ENCODE measurements around the gene CATSPER1.
"Not testable (repeated sequence)": the region's sequence is repeated elsewhere in the genome, so short reads cannot be mapped to it uniquely, and the experiment has no call there.

The CATSPER1 gene

DNA sequence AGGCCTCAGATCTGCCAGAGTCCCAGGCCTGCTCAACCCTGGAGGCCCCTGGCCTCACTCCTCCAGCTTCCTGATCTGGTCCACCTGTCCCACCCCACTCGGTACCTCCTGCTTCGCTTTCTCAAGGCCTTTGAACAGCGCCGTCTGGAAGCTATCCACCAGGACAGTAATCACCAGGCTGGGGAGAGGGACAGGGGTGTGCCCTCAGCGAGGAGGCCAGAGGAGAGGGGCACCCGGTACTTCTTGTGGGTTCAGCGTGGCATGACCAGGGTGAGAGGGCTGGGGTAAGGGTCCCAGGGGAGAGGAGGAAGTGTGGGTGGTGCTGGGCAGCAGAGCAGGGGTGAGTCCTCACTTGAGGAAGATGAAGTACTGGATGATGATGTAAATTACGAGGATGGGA is 6.1 kb downstream of the CATSPER1 start:
- DNase-seq: no peak

GRCh38 chr11:66017321-66017720 is 9.0 kb downstream of the CATSPER1 start:
- no peak for DNase-seq

DNA sequence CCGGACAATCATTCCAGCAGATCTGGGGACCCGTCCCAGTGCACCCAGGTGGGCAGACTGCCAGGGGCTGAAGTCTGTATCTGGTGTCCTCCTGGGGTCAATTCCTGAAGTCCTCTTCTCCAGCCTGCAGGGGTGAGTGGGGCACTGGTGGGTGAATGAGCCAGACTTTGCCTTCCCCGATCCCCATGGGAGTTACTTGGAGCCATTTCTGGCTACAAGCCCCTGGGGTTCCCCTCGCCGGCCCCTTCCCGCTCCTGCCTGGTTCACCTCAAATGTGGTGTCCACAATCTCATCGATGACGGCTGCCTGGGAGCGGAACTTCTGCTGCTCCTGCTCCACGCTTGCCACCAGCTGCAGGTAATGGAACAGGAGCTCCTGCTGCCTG is 9.5 kb downstream of the CATSPER1 start:
- DNase-seq: no peak

- DNase-seq: no peak
Measured at GRCh38 chr11:66015936-66016792, 10.1 kb downstream of the CATSPER1 start.

DNA sequence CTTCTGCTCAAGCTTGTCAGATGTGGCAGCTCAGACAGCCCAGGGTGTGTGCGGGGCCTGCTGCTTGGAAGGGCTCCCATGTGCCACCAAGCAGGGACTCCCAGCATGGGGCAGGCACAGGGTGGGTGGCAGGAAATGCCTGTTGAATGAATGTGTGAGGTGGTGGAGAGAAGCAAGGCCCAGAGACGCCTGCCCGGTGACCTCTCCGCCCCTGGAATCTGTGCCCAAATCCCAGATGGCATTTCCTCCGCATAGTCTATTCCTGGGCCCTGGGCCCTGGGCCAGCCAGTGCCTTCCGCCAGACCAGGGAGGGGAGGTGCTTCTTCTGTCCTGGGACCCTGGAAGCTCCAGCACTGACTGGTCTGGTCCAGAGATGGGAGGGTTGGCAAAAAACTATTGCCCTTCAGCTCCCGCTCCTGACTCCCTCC is 10.8 kb downstream of the CATSPER1 start:
- DNase-seq: no peak

GRCh38 chr11:66014804-66015453 is 11.3 kb downstream of the CATSPER1 start:
- no peak for DNase-seq

DNA sequence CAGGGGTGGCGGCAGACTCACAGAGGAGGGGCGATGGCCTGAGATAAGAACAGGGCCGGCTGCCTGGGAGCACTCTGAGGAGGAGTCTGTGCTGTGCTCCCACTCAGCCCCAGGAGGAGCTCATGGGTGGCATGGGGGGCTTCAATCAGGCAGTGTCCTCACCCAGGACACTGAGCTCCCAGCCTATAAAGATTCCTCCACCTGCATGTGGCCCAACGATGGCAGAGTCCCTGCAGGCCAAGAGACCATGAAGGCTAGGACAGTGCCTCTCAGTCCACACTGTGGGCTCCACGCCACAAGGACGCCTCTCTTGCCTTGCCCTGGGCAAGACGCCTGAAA is 12.5 kb downstream of the CATSPER1 start:
- DNase-seq: no peak

DNA sequence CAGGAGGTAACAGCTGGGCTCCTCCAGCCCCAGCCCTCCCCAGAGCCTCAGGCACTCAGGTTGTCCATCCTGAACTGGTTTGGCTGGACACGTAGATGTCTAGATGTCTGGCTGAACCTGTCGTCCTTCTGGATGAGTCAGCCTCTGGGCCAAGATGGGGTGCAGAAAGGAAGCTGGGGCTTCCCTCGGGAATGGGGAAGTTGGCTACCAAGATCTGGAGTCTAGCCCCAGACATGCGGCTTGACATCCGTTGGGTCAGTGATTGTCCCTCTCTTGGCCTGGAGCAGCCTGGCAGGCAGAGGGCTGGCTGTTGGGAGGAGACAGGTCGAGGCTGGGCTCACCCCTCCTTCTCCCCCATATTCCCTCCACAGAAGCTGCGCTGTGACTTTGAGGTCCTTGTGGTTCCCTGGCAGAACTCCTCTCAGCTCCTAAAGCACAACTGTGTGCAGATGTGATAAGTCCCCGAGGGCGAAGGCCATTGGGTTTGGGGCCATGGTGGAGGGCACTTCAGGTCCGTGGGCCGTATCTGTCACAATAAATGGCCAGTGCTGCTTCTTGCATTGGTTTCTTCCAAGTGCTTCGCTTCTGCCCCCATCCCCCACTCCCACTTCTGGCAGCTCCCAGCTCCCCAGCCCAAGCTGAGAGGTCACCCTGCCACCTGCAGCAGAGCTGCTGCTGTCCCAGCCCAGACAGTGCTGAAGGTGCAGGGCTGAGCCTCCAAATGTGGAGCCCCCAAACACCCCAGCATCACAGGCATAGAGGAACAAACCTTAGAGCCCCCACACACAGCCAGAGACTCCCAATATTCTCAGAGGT is 13.1 kb downstream of the CATSPER1 start:
- DNase-seq: no peak

GRCh38 chr11:66012371-66012945 is 13.8 kb downstream of the CATSPER1 start:
- DNase-seq: no peak

DNA sequence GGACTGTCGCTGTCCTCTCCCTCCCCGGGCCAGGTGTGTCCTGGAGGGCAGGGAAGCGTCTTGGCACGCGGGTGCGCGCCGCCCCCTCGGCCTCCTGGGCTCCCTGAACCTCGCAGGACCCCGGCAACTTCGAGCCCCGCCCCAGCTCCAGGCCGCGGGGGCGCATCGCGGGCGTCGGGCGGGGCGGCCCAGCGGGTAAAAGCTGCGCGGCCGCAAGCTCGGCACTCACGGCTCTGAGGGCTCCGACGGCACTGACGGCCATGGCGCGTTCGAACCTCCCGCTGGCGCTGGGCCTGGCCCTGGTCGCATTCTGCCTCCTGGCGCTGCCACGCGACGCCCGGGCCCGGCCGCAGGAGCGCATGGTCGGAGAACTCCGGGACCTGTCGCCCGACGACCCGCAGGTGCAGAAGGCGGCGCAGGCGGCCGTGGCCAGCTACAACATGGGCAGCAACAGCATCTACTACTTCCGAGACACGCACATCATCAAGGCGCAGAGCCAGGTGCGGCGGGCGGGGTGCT is 14.4 kb downstream of the CATSPER1 start, which contains the start of gene CST6:
Gene CST6 (plus strand): TSS at position 224 of the 519 bp plus-strand sequence. CDS start 37 bp downstream, at position 261.
- no peak for DNase-seq

DNA sequence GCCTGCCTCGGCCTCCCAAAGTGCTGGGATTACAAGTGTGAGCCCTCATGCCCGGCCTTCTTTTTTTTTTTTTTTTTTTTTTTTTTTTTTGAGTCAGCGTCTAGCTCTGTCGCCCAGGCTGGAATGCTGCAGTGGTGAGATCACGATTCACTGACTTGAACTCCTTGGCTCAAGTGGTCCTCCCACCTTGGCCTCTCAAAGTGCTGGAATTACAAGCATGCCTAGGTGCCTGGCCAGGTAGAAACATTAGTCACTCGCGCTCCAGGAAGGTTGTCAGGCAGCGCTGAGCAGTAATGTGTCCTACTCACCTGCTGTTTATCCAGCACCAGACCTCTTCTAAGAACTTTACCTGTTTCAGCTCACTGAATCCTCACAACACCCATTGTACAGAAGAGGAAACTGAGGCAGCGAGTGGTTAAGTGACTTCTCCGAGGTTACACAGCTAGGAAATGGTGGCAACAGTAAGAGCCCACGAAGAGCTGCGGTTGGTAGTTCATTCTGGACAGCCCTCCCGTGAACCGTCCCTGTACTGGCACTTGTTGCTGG is 15.0 kb downstream of the CATSPER1 start:
- no peak for DNase-seq

- not testable (repeated sequence) for DNase-seq
Measured at GRCh38 chr11:66010036-66010435, 16.2 kb downstream of the CATSPER1 start.

GRCh38 chr11:66008468-66009101 is 17.7 kb downstream of the CATSPER1 start:
- DNase-seq: no peak

DNA sequence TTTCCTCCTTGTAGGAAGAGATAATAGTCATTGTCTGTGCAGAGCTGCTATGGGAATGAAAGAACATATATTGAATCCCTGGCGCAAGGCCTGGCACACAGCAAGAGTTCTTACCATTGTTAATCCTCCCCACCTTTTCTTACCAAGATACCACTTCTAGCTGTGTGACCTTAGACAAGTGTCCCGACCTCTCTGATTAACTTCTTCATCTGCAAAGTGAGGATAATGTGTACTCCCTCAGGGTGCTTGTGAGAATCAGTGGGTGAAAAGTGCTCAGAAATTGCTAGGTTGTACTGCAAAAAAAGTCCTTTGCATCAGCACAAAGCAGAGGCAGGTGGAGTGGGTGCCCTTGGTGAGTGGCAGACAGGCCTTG is 18.2 kb downstream of the CATSPER1 start:
- DNase-seq: no peak

DNA sequence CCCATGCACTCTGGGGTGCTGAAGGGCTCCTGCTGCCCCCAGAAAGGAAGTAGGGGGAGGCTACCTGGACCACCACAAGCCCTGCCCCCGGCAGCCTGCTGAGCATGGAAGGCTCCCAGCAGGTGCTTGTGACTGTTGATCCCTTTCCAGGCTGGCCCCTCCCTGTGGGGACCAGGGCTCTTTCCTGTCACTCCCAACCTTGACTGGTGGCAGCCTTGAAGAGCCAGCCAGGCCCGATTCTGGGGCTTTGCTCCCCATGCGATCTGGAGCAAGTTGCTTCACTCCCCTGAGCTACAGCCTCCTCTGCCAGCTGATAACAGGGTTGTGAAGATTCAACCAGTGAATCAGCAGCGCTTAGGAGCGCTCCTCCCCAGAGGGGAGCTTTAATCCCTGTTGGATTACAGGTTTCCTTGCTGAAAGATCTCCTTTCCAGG is 19.1 kb downstream of the CATSPER1 start:
- DNase-seq: no peak

DNA sequence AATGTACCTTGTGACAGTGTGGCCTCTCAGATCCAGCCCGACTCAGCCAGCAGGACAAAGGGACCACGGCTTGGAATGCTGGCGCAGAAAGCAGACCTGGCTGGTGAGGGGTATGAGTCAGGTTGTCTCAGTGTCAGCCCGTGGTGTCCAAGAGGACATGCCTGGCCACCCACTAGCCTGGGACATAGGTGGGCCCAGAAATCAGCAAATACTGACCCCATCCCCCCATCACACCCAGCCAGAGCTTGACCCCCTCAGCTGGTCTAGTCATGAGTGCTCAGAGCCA is 19.4 kb downstream of the CATSPER1 start:
- no peak for DNase-seq

- no peak for DNase-seq
Measured at GRCh38 chr11:66006134-66006890, 20.0 kb downstream of the CATSPER1 start.

- no peak for DNase-seq
Measured at GRCh38 chr11:66004186-66004585, 22.1 kb downstream of the CATSPER1 start.

DNA sequence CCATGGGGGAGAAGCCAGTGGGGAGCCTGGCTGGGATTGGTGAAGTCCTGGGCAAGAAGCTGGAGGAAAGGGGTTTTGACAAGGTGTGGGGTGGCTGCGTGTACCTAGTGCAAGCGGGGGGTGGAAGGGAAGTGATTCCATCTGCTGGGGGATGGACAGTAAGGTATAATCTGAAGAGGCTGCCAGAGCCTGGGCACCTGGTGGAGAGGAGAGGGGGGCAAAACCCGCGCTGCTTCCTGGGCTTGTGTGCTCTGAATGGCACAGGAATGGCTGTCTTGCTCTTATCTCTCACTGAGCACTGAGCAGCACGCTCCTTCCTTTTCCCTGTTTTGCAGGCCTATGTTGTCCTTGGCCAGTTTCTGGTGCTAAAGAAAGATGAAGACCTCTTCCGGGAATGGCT is 23.0 kb downstream of the CATSPER1 start:
- no peak for DNase-seq

DNA sequence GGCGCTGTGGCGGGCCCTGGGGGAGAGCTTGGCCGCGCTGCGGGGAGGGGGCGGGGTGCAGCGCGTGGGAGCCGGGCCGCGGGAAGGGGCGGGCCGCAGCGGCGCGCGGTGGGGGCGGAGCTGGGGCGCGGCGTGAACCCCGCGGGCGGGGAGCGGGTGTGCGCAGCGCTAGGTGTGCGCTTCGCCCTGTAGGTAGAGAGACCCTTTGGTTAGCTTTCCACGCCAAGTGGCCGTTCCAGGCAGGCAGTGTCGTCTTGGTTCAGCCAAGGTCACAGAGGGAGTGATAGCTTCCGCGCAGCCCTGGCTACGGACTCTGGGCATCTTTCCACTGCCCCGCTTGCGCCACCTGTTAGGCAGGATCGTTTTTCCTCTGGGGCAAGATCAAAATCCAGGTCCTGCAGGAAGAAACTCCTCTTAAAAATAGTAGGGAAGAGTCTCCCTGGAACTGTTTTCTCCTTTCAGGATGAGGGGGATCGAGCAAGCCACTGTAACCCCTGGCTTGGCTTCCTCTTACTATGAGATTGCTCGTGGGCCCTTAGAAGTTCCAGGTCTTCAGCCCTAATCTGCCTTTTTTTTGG is 23.5 kb downstream of the CATSPER1 start:
- peak; percentile 78 for DNase-seq

Data from CD4-positive, alpha-beta T cell treated with Interleukin-6 for 4 hours (primary cell).